Kidney epithelial cell (primary cell): ENCODE results near the gene NOL7. TPM values are rescaled to one million over a fixed set of nuclear protein-coding genes. Genes with fewer than 3 reads are reported as not detected.

Experiments used
- DNase-seq: peaks from one replicate; pipeline ENCODE4 v3.0.0-alpha.2; 2010; ENCODE audit warnings: low read depth
- H3K27me3 ChIP-seq: 2 replicates; pipeline ENCODE4 v1.6.0; 2011; ENCODE audit warnings: low read length; ENCODE audit not compliant: control insufficient read depth, insufficient read depth
- H3K36me3 ChIP-seq: 2 replicates; pipeline ENCODE4 v1.5.1; 2011; ENCODE audit warnings: low read length; ENCODE audit not compliant: control insufficient read depth, insufficient read depth
- H3K4me3 ChIP-seq: 2 replicates; pipeline ENCODE4 v1.5.1; 2011; ENCODE audit warnings: low read depth, mild to moderate bottlenecking, control low read depth, low read length
- total RNA-seq: library from RNA; depleted of rRNA; stranded (reverse); fragments of >200 nt; gene quantifications from 2 replicates; pipeline ENCODE4 v1.2.3, GENCODE V29; 2015
- TF ChIP-seq, protein P1 (sequence below): IDR thresholded peaks from 2 replicates; pipeline ENCODE4 v1.5.1; 2011; ENCODE audit warnings: mild to moderate bottlenecking, moderate library complexity, low read length, control low read depth, inconsistent platforms; ENCODE audit not compliant: insufficient read depth, poor library complexity, severe bottlenecking

NOL7 gene
- total RNA-seq, 1 donor from 2014 or later = 178 TPM

GRCh38 chr6:13572951-13573654 lies 42.0 kb upstream of the NOL7 start:
- Histone ChIP-seq H3K27me3 (no peaks in the 10 kb centered on the region), H3K4me3 (peak overlapping the region; percentile 89), H3K36me3 (no peaks in the 10 kb centered on the region)
- DNase-seq = no peak
- TF ChIP-seq, protein P1, sequence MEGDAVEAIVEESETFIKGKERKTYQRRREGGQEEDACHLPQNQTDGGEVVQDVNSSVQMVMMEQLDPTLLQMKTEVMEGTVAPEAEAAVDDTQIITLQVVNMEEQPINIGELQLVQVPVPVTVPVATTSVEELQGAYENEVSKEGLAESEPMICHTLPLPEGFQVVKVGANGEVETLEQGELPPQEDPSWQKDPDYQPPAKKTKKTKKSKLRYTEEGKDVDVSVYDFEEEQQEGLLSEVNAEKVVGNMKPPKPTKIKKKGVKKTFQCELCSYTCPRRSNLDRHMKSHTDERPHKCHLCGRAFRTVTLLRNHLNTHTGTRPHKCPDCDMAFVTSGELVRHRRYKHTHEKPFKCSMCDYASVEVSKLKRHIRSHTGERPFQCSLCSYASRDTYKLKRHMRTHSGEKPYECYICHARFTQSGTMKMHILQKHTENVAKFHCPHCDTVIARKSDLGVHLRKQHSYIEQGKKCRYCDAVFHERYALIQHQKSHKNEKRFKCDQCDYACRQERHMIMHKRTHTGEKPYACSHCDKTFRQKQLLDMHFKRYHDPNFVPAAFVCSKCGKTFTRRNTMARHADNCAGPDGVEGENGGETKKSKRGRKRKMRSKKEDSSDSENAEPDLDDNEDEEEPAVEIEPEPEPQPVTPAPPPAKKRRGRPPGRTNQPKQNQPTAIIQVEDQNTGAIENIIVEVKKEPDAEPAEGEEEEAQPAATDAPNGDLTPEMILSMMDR = no peak

DNA sequence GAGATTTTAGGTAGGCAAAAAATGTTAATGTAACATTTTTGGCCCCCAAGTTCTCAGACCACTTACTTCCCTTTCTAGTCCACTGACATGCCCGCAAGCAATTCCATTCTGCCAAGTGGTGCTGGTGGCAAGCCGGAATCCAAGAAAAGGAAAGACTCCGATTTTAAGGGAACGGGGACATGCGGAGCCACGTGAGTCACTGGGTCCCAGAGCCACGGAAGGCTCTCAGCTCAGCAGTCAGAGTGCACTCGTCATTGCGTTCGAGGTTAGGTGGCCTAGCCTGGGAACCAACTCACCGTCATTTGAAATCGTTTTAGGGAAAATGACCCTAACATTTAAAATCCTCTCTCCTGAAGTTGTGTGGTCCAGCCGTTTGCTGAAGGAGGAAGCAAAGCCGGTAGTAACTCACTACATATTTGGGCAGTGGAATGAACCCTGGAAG lies 41.4 kb upstream of the NOL7 start:
- no peaks in the 10 kb centered on the region for H3K27me3 ChIP-seq
- no peaks in the 10 kb centered on the region for H3K36me3 ChIP-seq
- peak; percentile 4 for DNase-seq
- H3K4me3 ChIP-seq = peak overlapping the region; percentile 89
- TF ChIP-seq, protein P1 = no peak

DNA sequence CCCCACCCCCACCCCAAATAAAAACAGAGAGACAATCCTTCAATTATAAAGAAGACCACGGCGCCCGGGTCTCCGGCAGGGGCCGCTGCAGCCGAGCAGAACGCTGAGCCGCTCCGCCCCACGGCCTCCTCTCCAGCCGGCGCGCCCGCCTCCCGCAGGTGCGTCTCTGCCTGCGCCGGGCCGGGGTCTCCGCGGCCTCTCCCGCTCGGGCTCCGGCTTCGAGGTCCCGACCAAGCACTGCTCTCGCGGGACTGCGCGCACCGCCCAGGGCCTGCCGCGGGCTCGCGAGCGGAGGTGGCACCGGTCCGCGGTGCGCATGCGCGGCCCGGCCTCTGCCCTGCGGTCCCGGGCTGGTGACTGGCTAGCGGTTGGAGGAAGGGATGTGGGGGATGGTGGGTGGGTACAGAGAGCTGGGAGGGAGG lies 41.0 kb upstream of the NOL7 start:
- no peaks in the 10 kb centered on the region for H3K27me3 ChIP-seq
- DNase-seq = peak; percentile 77
- no peaks in the 10 kb centered on the region for H3K36me3 ChIP-seq
- TF ChIP-seq, protein P1 = no peak
- H3K4me3 ChIP-seq = peak overlapping the region; percentile 89

DNA sequence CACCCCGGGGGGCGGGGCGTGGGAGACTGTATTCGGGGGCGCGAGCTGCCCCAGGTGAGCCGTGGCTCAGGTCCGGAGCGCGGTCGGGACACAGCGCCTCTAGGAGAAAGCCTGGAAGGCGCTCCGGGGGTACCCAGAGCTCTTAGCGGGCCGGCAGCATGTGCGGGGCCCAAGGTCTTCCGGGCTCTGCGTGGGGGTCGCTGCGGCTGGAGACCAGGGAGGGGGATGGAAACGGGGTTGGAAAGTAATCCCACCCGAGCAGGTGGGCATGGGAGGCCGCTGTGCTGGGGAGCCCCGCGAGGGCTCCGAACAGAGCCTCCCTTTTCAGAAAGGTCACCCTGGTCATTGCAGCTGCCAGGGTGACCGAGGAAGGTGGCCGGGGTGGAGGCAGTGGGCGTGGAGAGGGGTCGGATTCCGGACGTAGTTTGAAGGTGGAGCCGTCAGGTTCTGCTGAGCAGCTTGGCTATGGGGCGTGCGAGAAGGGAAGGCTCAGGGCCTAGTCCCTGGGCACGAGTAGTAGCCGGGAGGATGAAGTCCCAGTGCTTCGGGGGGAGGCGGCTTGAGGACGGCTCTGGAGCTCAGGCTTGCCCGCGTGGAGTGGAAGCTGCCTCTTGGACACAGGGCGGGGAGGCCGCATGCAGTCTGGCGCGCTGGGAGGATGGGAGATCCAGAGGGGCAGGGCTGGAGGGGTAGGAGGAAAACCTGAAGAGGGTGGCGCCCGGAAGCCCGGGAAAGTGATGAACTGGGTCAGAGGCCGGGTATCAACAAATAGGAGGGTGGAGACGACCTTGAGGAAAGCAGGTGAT lies 40.4 kb upstream of the NOL7 start, which contains the start of gene SIRT5:
SIRT5 (plus strand) TSS at position 31 of the 806 bp plus-strand sequence. CDS start 9,510 bp downstream, outside the sequence.
- Histone ChIP-seq H3K36me3 (no peaks in the 10 kb centered on the region), H3K27me3 (no peaks in the 10 kb centered on the region), H3K4me3 (peak within 1 kb of the TSS; percentile 89)
- TF ChIP-seq, protein P1 = no peak
- peak; percentile 44 for DNase-seq

DNA sequence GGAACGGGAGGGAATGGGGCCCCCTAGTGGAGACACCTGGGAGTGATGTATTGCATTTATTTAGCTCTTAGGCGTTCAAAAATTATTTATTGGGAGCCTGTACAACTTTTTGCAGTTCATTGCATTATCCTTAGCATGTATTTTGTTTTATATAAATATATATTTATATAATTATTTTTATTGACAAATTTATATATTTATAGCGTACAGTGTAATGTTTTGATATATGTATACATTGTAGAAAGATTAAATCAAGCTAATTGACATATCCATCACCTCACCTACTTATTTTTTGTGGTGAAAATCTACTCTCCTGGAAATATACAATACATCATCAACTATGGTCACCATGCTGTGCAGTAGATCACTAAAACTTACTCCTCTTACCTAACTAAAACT lies 39.8 kb upstream of the NOL7 start:
- no peak for DNase-seq
- Histone ChIP-seq H3K36me3 (no peaks in the 10 kb centered on the region), H3K4me3 (peak overlapping the region; percentile 89), H3K27me3 (no peaks in the 10 kb centered on the region)
- TF ChIP-seq, protein P1 = peak; percentile 80
